Right atrium auricular region (tissue), 2 donors: ENCODE measurements around the gene KRT9. TPM values are rescaled to one million over a fixed set of nuclear protein-coding genes. Genes with fewer than 3 reads are reported as not detected.
"Not testable (repeated sequence)": the region's sequence is repeated elsewhere in the genome, so short reads cannot be mapped to it uniquely, and the experiment has no call there.

Experiments used
- DNase-seq: peaks from one replicate; pipeline ENCODE4 v3.0.0-alpha.2; 2019; ENCODE audit warnings: low spot score
- H3K27ac ChIP-seq, 2 donors: fragments of 200-600 bp; sonication (generic); 1 replicate in 1 of 2; 2 replicates in 1 of 2; pipeline ENCODE4 v1.5.1; 2016 to 2019
- H3K27me3 ChIP-seq, 2 donors: fragments of 200-600 bp; sonication (generic); one replicate each; pipeline versions ENCODE4 v1.5.1 to v1.6.0; 2017 to 2019
- H3K36me3 ChIP-seq: fragments of 200-600 bp; sonication (generic); one replicate; pipeline ENCODE4 v1.5.1; 2016
- H3K4me1 ChIP-seq, 2 donors: fragments of 200-600 bp; sonication (generic); one replicate each; pipeline versions ENCODE4 v1.5.1 to v1.6.0; 2017 to 2019
- H3K4me3 ChIP-seq, 2 donors: fragments of 200-600 bp; sonication (generic); 1 replicate in 1 of 2; 2 replicates in 1 of 2; pipeline ENCODE4 v1.5.1; 2017 to 2019; ENCODE audit warnings: mild to moderate bottlenecking in 1 of 2, moderate library complexity in 1 of 2
- H3K9me3 ChIP-seq, 2 donors: fragments of 200-600 bp; sonication (generic); one replicate each; pipeline ENCODE4 v1.5.1; 2019
- CTCF ChIP-seq, 2 donors: fragments of 200-600 bp; sonication (generic); IDR thresholded peaks; one replicate each; pipeline ENCODE4 v1.5.1; 2019; ENCODE audit warnings: antibody characterized with exemption in 2 of 2
- total RNA-seq, 2 donors: library from RNA; depleted of rRNA; stranded (reverse); fragments of >200 nt; gene quantifications; one replicate each; pipeline ENCODE4 v1.1.0, GENCODE V29; 2016

The KRT9 gene, protein sequence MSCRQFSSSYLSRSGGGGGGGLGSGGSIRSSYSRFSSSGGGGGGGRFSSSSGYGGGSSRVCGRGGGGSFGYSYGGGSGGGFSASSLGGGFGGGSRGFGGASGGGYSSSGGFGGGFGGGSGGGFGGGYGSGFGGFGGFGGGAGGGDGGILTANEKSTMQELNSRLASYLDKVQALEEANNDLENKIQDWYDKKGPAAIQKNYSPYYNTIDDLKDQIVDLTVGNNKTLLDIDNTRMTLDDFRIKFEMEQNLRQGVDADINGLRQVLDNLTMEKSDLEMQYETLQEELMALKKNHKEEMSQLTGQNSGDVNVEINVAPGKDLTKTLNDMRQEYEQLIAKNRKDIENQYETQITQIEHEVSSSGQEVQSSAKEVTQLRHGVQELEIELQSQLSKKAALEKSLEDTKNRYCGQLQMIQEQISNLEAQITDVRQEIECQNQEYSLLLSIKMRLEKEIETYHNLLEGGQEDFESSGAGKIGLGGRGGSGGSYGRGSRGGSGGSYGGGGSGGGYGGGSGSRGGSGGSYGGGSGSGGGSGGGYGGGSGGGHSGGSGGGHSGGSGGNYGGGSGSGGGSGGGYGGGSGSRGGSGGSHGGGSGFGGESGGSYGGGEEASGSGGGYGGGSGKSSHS
- not detected for total RNA-seq

DNA sequence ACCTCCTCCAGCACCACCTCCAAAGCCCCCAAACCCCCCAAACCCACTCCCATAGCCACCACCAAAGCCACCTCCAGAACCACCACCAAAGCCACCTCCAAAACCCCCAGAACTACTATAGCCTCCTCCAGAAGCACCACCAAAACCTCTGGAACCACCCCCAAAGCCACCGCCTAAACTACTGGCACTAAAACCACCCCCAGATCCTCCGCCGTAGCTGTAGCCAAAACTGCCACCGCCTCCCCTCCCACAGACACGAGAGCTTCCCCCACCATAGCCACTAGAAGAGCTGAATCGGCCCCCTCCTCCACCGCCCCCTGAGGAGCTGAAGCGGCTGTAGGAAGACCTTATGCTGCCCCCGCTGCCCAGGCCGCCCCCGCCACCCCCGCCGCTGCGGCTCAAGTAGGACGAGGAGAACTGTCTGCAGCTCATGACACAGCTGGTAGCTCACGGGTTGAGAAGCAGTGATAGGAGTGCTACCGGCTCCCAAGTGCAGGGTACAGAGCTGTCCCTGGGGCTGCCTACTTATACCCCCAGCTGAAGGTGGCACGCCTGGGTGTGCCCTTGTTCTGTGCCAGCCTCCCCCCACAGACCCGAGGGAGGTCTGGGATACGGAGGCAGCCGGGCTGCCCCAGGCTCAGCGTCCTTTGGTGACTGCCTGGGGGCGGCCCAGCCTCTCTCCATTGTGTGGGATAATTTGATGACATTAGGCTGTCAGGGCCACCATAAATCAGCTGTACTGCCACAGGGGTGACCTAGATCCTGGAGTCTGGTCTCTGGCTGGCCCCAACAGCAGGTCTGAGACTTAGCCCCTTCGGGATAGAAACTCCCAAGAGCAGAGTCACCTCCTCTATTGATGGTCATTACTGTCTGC lies at the start of gene KRT9:
Gene KRT9 (minus strand): TSS at position 499 of the 874 bp plus-strand sequence. CDS start 67 bp downstream, at position 432.
- DNase-seq, result no peak
- Histone ChIP-seq H3K9me3 (no peaks in the 10 kb centered on the region), H3K4me1 (no peaks in the 10 kb centered on the region), H3K27ac (no peak within 1 kb of the TSS), H3K36me3 (no peaks in the 10 kb centered on the region), H3K4me3 (no peak within 1 kb of the TSS), H3K27me3 (no peaks in the 10 kb centered on the region)
- TF ChIP-seq CTCF (IDR thresholded peaks at IDR 0.05), result no peak

DNA sequence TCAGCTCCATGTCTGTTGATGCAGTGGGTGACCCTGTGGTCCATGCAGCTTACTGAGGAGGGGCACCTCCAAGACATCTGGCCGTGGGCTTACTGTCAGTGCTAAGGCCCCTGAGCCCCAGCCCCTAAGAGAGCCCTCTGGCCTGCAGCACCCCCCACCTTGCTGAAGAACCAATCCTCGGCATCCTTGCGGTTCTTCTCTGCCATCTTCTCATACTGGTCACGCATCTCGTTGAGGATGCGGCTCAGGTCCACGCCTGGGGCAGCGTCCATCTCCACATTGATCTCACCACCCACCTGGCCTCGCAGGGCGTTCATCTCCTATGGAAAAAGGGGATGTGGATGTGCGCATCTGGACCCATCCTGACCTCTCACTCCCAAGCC lies 49.6 kb upstream of the KRT9 start:
- DNase-seq, H3K27ac ChIP-seq, H3K27me3 ChIP-seq, H3K4me1 ChIP-seq, H3K9me3 ChIP-seq, H3K36me3 ChIP-seq, H3K4me3 ChIP-seq: not testable (repeated sequence)

DNA sequence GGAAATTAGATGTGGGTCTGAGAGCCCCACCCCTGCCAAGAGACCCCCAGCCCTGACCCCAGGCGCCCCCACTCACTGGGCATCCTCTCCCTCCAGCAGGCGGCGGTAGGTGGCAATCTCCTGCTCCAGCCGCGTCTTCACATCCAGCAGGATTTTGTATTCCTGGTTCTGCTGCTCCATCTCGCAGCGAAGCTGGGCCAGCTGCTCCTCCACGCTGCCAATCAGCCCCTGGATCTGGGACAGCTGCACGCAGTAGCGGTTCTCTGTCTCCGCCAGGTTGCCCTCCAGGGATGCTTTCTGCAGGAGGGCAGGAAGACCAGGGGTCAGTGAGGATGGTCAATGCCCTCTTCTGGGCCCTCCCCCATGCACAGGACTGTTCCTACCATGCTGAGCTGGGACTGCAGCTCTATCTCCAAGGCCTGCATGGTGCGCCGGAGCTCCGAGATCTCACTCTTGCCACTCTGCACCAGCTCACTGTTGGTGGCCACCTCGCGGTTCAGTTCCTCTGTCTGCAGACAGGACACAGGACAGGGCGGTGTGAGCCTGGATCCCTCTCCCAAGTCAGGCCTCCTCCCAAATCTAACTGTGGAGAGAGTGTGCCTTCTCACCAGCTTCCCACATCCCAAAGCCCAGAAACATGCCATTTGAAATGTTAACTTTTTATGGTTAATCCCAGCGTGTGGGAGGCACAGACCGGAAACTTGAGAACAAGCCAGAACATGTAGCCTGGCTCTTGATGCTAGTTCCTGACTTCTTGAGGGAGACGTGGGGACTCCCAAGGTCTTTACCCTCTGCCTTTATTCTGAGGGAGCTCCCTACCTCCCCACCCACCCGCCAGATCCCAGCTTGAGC lies 49.0 kb upstream of the KRT9 start:
- DNase-seq, result no peak
- TF ChIP-seq CTCF (IDR thresholded peaks at IDR 0.05), result no peak

DNA sequence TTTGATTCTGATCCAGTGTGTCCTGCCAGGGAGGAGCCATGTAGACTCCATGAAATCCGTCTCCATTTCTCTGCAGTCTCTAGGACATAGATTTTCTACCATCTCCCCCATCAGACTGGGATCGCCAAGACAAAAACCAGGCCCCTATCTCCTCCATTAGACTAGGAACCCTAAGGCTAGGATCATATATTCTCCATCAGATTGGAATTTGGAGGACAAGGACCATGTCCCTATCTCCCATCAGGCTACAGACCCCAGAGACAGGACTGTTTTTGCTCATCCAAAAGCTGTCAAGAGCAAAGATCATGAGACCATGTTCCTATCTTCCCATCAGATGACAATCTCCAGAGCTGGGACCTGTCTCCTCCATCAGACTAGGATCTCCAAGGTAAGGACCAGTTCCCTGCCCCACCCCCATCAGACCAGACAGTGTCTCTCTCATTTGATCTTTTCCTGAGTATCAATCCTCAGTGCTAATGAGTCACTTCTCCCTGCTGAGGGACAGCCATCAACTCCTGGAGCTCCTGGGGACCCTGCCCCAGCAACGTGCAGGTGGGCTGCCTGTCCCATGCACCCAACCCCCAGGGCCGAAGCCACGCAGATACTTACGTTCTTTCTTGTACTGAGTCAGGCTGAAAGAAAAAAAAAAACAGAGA lies 48.2 kb upstream of the KRT9 start:
- not testable (repeated sequence) for H3K27ac ChIP-seq, H3K4me3 ChIP-seq, H3K4me1 ChIP-seq, H3K9me3 ChIP-seq, DNase-seq, H3K36me3 ChIP-seq, H3K27me3 ChIP-seq

More for the DNA sequence above, 49.0 kb upstream of the KRT9 start:
- Histone ChIP-seq H3K4me3 (no peak overlapping the region), H3K27me3 (no peaks in the 10 kb centered on the region), H3K27ac (no peak overlapping the region), H3K36me3 (no peaks in the 10 kb centered on the region), H3K4me1 (no peaks in the 10 kb centered on the region), H3K9me3 (no peaks in the 10 kb centered on the region)

- no peaks in the 10 kb centered on the region for H3K9me3 ChIP-seq
- H3K4me1 ChIP-seq, result no peaks in the 10 kb centered on the region
- no peak for TF ChIP-seq CTCF (IDR thresholded peaks at IDR 0.05)
- DNase-seq, result no peak
- H3K27me3 ChIP-seq, result no peaks in the 10 kb centered on the region
- H3K36me3 ChIP-seq, result no peaks in the 10 kb centered on the region
- no peak overlapping the region for H3K4me3 ChIP-seq
- H3K27ac ChIP-seq, result no peak overlapping the region
Observed at GRCh38 chr17:41619036-41619926, 47.4 kb upstream of the KRT9 start.
